NT2/D1 (cell line): ENCODE measurements around the gene LPP.

ENCODE experiments used
- SUZ12 ChIP-seq: IDR thresholded peaks from 2 replicates; pipeline ENCODE4 v1.6.1; 2011; ENCODE audit not compliant: insufficient read length, insufficient read depth; ENCODE audit errors: extremely low read depth
- ZNF274 ChIP-seq: IDR thresholded peaks from 2 replicates; pipeline ENCODE4 v1.6.1; 2011; ENCODE audit warnings: mild to moderate bottlenecking, low read depth, low read length

DNA sequence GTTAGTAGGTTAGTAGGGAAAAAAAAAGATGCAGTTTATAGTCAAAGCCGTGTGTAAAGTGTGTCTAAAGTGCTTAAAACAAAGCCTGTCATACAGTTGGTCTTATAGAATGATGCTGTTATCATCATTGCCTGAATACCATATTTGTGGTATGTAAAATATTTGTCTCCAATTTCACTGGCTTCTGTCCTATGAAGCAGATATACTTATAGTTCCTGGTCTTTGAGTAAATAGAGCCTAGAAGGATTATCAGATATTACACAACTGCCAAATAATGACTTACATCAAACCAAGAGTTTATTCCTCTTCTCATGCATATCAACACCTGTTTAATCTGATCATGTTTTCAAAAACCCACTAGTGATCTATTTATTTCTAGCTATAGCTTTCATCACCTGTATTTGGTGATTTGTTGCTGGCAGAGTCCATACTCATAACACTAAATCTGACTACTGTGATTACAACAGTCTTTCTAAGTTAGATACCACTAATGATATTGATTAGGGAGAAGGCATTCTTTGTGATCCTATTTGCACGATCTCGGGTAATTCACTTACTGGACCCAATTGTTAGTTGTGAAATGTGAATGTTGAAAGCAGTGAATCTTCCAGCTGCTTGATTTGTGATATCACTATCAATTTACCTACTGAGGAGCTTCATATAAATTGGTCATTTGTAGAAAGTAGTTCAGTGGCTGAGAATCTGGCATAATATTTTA is 413.7 kb downstream of the LPP start:
- TF ChIP-seq ZNF274: no peak
- TF ChIP-seq SUZ12: no peak
